WTC11 (cell line): Measurements from ENCODE around the gene ID3.

Source experiments
- CTCF ChIP-seq: fragments of 200-600 bp; IDR thresholded peaks from 2 replicates; pipeline ENCODE4 v1.8.0; 2022; ENCODE audit warnings: antibody characterized with exemption
- ELF4 ChIP-seq: sonication (generic); formaldehyde crosslinking; IDR thresholded peaks from 2 replicates; pipeline ENCODE4 v1.8.1; 2022; ENCODE audit warnings: low read depth, mild to moderate bottlenecking, moderate library complexity, missing genetic modification reagents
- HMGXB4 ChIP-seq: sonication (generic); formaldehyde crosslinking; IDR thresholded peaks from 2 replicates; pipeline ENCODE4 v1.8.1; 2023; ENCODE audit warnings: mild to moderate bottlenecking, moderate library complexity, missing genetic modification reagents
- ZNF416 ChIP-seq: fragments of 250-450 bp; sonication (Bioruptor Pico); IDR thresholded peaks from 2 replicates; pipeline ENCODE4 v1.9.0; 2021; ENCODE audit warnings: mild to moderate bottlenecking, inconsistent platforms

- TF ChIP-seq ELF4 (CRISPR knock-in tag) (no peak), ZNF416 (CRISPR knock-in tag) (no peak), CTCF (no peak), HMGXB4 (CRISPR knock-in tag) (no peak)
Observed at GRCh38 chr1:23567629-23567995, 8.3 kb upstream of the ID3 start.
